Trophoblast cell (in vitro differentiated cells and primary cell): Measurements from ENCODE around the gene EYS.

Experiments used
- DNase-seq, 2 donors: peaks; one replicate each; pipeline ENCODE4 v3.0.0-alpha.2; 2016
- H2AFZ ChIP-seq: 2 replicates; pipeline ENCODE4 v1.6.1; 2013; ENCODE audit warnings: low read length, moderate library complexity, mild to moderate bottlenecking; ENCODE audit not compliant: insufficient read depth, poor library complexity
- H2AK5ac ChIP-seq: 2 replicates; pipeline ENCODE4 v1.6.1; 2013; ENCODE audit warnings: mild to moderate bottlenecking, low read length
- H2BK120ac ChIP-seq: 2 replicates; pipeline ENCODE4 v1.6.1; 2013; ENCODE audit warnings: low read length, mild to moderate bottlenecking, moderate library complexity; ENCODE audit not compliant: insufficient read depth, poor library complexity
- H2BK12ac ChIP-seq: 2 replicates; pipeline ENCODE4 v1.6.1; 2013; ENCODE audit warnings: mild to moderate bottlenecking, low read length, moderate library complexity
- H2BK5ac ChIP-seq: 2 replicates; pipeline ENCODE4 v1.6.1; 2013; ENCODE audit warnings: low read length, low read depth, moderate library complexity, mild to moderate bottlenecking; ENCODE audit not compliant: poor library complexity
- H3K14ac ChIP-seq: 2 replicates; pipeline ENCODE4 v1.6.1; 2013; ENCODE audit warnings: mild to moderate bottlenecking, low read length
- H3K18ac ChIP-seq: 2 replicates; pipeline ENCODE4 v1.6.1; 2013; ENCODE audit warnings: mild to moderate bottlenecking, low read length
- H3K23ac ChIP-seq: 2 replicates; pipeline ENCODE4 v1.6.1; 2013; ENCODE audit warnings: low read length
- H3K27ac ChIP-seq: 2 replicates; pipeline ENCODE4 v1.5.1; 2013; ENCODE audit warnings: low read depth, mild to moderate bottlenecking, inconsistent platforms, low read length, moderate library complexity
- H3K27me3 ChIP-seq: 2 replicates; pipeline ENCODE4 v1.6.1; 2013; ENCODE audit warnings: inconsistent platforms, mild to moderate bottlenecking, low read length, moderate library complexity; ENCODE audit not compliant: insufficient read depth
- H3K36me3 ChIP-seq, 2 experiments: 1 replicate in 1 of 2; 2 replicates in 1 of 2; pipeline ENCODE4 v1.6.1; 2013; ENCODE audit warnings: low read length in 2 of 2, mild to moderate bottlenecking in 2 of 2, moderate library complexity in 1 of 2; ENCODE audit not compliant: insufficient read depth in 2 of 2, control insufficient read depth in 1 of 2
- H3K4ac ChIP-seq: 2 replicates; pipeline ENCODE4 v1.6.1; 2013; ENCODE audit warnings: low read depth, mild to moderate bottlenecking, low read length, moderate library complexity
- H3K4me1 ChIP-seq, 2 experiments: 1 replicate in 1 of 2; 2 replicates in 1 of 2; pipeline ENCODE4 v1.6.1; 2013; ENCODE audit warnings: low read length in 2 of 2, mild to moderate bottlenecking in 2 of 2, moderate library complexity in 1 of 2; ENCODE audit not compliant: insufficient read depth in 2 of 2, control insufficient read depth in 1 of 2
- H3K4me2 ChIP-seq: 2 replicates; pipeline ENCODE4 v1.6.1; 2013; ENCODE audit warnings: inconsistent platforms, mild to moderate bottlenecking, low read length, moderate library complexity
- H3K4me3 ChIP-seq: 2 replicates; pipeline ENCODE4 v1.5.1; 2013; ENCODE audit warnings: mild to moderate bottlenecking, low read depth, low read length, inconsistent platforms
- H3K79me1 ChIP-seq: one replicate; pipeline ENCODE4 v1.6.1; 2013; ENCODE audit warnings: low read length
- H3K79me2 ChIP-seq: 2 replicates; pipeline ENCODE4 v1.6.1; 2013; ENCODE audit warnings: low read length, mild to moderate bottlenecking; ENCODE audit not compliant: control insufficient read depth, insufficient read depth, poor library complexity
- H3K9ac ChIP-seq: 2 replicates; pipeline ENCODE4 v1.6.1; 2013; ENCODE audit warnings: mild to moderate bottlenecking, low read length
- H3K9me3 ChIP-seq: 2 replicates; pipeline ENCODE4 v1.6.1; 2013; ENCODE audit warnings: low read depth, mild to moderate bottlenecking, control low read depth, inconsistent platforms, low read length; ENCODE audit not compliant: insufficient read depth
- H4K12ac ChIP-seq: 2 replicates; pipeline ENCODE4 v1.6.1; 2013; ENCODE audit warnings: low read depth, mild to moderate bottlenecking, low read length, moderate library complexity
- H4K8ac ChIP-seq: 2 replicates; pipeline ENCODE4 v1.6.1; 2013; ENCODE audit warnings: low read depth, mild to moderate bottlenecking, low read length, moderate library complexity
- H4K91ac ChIP-seq: one replicate; pipeline ENCODE4 v1.6.1; 2013; ENCODE audit warnings: low read depth, mild to moderate bottlenecking, low read length, moderate library complexity
- WGBS: extraction: QIAGEN DNeasy Blood & Tissue Kit; methylation state at CpG from one replicate; pipeline ENCODE4 v1.1.7; 2013; ENCODE audit warnings: missing lambda C conversion rate; ENCODE audit not compliant: insufficient read length, insufficient coverage; ENCODE audit errors: extremely low coverage; 5-methylcytosine and 5-hydroxymethylcytosine counted together

EYS gene

GRCh38 chr6:65081756-65082155, 625.3 kb downstream of the EYS start:
- no peak overlapping the region for H3K23ac ChIP-seq
- H3K79me1 ChIP-seq, result no peaks in the 10 kb centered on the region
- H2BK5ac ChIP-seq, result no peak overlapping the region
- H3K36me3 ChIP-seq, result no peaks in the 10 kb centered on the region
- H3K9ac ChIP-seq, result no peak overlapping the region
- no peak overlapping the region for H4K8ac ChIP-seq
- no peak for DNase-seq
- no peak overlapping the region for H2AFZ ChIP-seq
- no peak overlapping the region for H3K18ac ChIP-seq
- H3K27me3 ChIP-seq, result no peaks in the 10 kb centered on the region
- H4K91ac ChIP-seq, result no peak overlapping the region
- no peaks in the 10 kb centered on the region for H3K4me1 ChIP-seq
- no peak overlapping the region for H3K4ac ChIP-seq
- H3K79me2 ChIP-seq, result no peaks in the 10 kb centered on the region
- no peak overlapping the region for H3K4me3 ChIP-seq
- H3K4me2 ChIP-seq, result no peak overlapping the region
- no peak overlapping the region for H2AK5ac ChIP-seq
- no CpG with 5 or more reads among the region's 1 CpG for WGBS
- H3K14ac ChIP-seq, result no peak overlapping the region
- H3K27ac ChIP-seq, result no peak overlapping the region
- no peak overlapping the region for H2BK120ac ChIP-seq
- no peak overlapping the region for H2BK12ac ChIP-seq
- H4K12ac ChIP-seq, result no peak overlapping the region
- H3K9me3 ChIP-seq, result no peaks in the 10 kb centered on the region

- no peak overlapping the region for H3K27ac ChIP-seq
- H4K12ac ChIP-seq, result no peak overlapping the region
- no peak overlapping the region for H4K8ac ChIP-seq
- H3K36me3 ChIP-seq, result no peaks in the 10 kb centered on the region
- H2BK120ac ChIP-seq, result no peak overlapping the region
- no peaks in the 10 kb centered on the region for H3K9me3 ChIP-seq
- H3K79me2 ChIP-seq, result no peaks in the 10 kb centered on the region
- H3K27me3 ChIP-seq, result no peaks in the 10 kb centered on the region
- no peak overlapping the region for H3K9ac ChIP-seq
- H3K18ac ChIP-seq, result no peak overlapping the region
- no peaks in the 10 kb centered on the region for H3K79me1 ChIP-seq
- H2AK5ac ChIP-seq, result no peak overlapping the region
- H4K91ac ChIP-seq, result no peak overlapping the region
- H3K4ac ChIP-seq, result no peak overlapping the region
- H2BK5ac ChIP-seq, result no peak overlapping the region
- H2AFZ ChIP-seq, result no peak overlapping the region
- no peak for DNase-seq
- H3K14ac ChIP-seq, result no peak overlapping the region
- no peaks in the 10 kb centered on the region for H3K4me1 ChIP-seq
- H2BK12ac ChIP-seq, result no peak overlapping the region
- H3K4me3 ChIP-seq, result no peak overlapping the region
- H3K4me2 ChIP-seq, result no peak overlapping the region
- H3K23ac ChIP-seq, result no peak overlapping the region
Measured at GRCh38 chr6:65075705-65076230, 631.3 kb downstream of the EYS start.

- Histone ChIP-seq H2BK120ac (no peak overlapping the region), H2BK12ac (no peak overlapping the region), H3K18ac (no peak overlapping the region), H3K9ac (no peak overlapping the region), H3K4me3 (no peak overlapping the region), H4K8ac (no peak overlapping the region), H3K14ac (no peak overlapping the region), H3K79me2 (no peaks in the 10 kb centered on the region), H2AFZ (no peak overlapping the region), H3K27me3 (no peaks in the 10 kb centered on the region), H2AK5ac (no peak overlapping the region), H3K9me3 (no peaks in the 10 kb centered on the region), H3K36me3 (no peaks in the 10 kb centered on the region), H3K4me1 (no peaks in the 10 kb centered on the region), H4K91ac (no peak overlapping the region), H3K23ac (no peak overlapping the region), H4K12ac (no peak overlapping the region), H3K4me2 (no peak overlapping the region), H3K4ac (no peak overlapping the region), H3K27ac (no peak overlapping the region), H3K79me1 (no peaks in the 10 kb centered on the region), H2BK5ac (no peak overlapping the region)
- no peak for DNase-seq
- WGBS, result no CpG with 5 or more reads among the region's 1 CpG
Measured at GRCh38 chr6:65072500-65072899, 634.5 kb downstream of the EYS start.

DNA sequence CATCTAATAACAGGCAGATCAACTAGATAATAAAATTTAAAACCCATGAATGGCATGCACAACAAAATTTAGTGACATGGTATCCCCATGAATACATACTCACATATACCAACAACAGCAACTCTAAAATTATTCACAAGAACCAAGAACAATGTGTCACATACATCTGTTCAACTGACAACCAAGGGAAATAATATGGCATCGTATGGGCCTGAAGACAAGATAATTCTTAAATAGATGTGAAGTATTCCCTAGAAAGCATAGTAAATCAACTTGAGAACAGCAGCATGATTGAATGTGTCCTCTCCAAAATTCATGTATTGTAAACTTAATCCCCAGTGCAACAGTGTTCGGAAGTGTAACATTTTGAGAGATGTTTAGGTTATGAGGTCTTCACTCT, 635.5 kb downstream of the EYS start:
- Histone ChIP-seq H3K27ac (no peak overlapping the region), H4K12ac (no peak overlapping the region), H3K9me3 (no peaks in the 10 kb centered on the region), H3K9ac (no peak overlapping the region), H2AFZ (no peak overlapping the region), H3K27me3 (no peaks in the 10 kb centered on the region), H3K14ac (no peak overlapping the region), H3K4ac (no peak overlapping the region), H3K4me2 (no peak overlapping the region), H3K79me2 (no peaks in the 10 kb centered on the region), H3K23ac (no peak overlapping the region), H3K18ac (no peak overlapping the region), H3K36me3 (no peaks in the 10 kb centered on the region), H3K79me1 (no peaks in the 10 kb centered on the region), H4K8ac (no peak overlapping the region), H4K91ac (no peak overlapping the region), H2BK5ac (no peak overlapping the region), H2BK120ac (no peak overlapping the region), H2AK5ac (no peak overlapping the region), H3K4me3 (no peak overlapping the region), H2BK12ac (no peak overlapping the region), H3K4me1 (no peaks in the 10 kb centered on the region)
- no CpG with 5 or more reads among the region's 2 CpGs for WGBS
- no peak for DNase-seq
